Measurements from ENCODE around the gene DDAH2.

DNA sequence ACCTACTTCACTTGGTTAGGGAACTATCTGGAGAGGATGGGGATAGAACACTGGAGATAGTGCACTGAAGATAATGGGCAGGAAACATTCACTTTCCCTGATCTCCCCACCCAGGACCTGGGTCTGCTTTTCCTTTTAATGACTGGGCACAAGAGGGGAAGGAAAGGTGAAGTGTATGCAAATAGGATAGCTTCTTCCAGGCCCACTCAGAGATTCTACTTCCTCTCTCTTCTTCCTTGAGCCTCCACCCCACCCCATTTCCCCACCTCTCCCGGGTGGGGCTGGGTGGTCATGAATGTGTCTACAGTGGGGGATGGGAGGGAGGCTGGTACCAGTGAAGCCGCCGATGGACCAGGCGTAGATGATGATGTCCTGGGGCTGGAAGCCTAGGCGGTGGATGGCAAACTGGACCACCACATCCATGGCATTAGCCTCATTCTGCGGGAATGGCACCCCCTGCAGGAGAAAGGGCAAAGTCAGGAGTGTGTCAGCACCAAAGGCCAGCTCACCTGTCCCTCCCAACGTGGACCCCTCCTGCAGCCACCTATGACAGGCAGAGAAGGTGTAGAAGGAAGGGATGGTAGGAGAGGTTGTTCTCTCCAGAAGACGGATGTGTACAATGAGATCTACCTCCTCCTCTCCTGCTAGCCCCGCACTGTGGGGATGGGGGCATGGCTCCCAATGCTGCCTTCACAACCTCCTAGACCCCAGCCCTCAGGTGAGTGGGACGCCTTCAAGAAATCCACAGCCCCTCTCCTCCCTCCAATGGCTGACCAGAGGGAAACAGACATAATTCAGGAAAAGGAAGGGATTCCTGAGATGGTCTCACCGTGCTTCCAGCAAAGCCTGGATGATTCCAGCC is 39.6 kb downstream of the DDAH2 start:
- TF ChIP-seq, protein P1, sequence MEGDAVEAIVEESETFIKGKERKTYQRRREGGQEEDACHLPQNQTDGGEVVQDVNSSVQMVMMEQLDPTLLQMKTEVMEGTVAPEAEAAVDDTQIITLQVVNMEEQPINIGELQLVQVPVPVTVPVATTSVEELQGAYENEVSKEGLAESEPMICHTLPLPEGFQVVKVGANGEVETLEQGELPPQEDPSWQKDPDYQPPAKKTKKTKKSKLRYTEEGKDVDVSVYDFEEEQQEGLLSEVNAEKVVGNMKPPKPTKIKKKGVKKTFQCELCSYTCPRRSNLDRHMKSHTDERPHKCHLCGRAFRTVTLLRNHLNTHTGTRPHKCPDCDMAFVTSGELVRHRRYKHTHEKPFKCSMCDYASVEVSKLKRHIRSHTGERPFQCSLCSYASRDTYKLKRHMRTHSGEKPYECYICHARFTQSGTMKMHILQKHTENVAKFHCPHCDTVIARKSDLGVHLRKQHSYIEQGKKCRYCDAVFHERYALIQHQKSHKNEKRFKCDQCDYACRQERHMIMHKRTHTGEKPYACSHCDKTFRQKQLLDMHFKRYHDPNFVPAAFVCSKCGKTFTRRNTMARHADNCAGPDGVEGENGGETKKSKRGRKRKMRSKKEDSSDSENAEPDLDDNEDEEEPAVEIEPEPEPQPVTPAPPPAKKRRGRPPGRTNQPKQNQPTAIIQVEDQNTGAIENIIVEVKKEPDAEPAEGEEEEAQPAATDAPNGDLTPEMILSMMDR (tag by site-specific recombination; IDR thresholded peaks at IDR 0.05) = no peak; the same call in 1 of the 2 replicates
- TF ChIP-seq, protein P2, sequence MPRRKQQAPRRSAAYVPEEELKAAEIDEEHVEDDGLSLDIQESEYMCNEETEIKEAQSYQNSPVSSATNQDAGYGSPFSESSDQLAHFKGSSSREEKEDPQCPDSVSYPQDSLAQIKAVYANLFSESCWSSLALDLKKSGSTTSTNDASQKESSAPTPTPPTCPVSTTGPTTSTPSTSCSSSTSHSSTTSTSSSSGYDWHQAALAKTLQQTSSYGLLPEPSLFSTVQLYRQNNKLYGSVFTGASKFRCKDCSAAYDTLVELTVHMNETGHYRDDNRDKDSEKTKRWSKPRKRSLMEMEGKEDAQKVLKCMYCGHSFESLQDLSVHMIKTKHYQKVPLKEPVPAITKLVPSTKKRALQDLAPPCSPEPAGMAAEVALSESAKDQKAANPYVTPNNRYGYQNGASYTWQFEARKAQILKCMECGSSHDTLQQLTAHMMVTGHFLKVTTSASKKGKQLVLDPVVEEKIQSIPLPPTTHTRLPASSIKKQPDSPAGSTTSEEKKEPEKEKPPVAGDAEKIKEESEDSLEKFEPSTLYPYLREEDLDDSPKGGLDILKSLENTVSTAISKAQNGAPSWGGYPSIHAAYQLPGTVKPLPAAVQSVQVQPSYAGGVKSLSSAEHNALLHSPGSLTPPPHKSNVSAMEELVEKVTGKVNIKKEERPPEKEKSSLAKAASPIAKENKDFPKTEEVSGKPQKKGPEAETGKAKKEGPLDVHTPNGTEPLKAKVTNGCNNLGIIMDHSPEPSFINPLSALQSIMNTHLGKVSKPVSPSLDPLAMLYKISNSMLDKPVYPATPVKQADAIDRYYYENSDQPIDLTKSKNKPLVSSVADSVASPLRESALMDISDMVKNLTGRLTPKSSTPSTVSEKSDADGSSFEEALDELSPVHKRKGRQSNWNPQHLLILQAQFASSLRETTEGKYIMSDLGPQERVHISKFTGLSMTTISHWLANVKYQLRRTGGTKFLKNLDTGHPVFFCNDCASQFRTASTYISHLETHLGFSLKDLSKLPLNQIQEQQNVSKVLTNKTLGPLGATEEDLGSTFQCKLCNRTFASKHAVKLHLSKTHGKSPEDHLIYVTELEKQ (tag by site-specific recombination; IDR thresholded peaks at IDR 0.05; ENCODE audit: borderline replicate concordance) = no peak
- TF ChIP-seq, protein P3, sequence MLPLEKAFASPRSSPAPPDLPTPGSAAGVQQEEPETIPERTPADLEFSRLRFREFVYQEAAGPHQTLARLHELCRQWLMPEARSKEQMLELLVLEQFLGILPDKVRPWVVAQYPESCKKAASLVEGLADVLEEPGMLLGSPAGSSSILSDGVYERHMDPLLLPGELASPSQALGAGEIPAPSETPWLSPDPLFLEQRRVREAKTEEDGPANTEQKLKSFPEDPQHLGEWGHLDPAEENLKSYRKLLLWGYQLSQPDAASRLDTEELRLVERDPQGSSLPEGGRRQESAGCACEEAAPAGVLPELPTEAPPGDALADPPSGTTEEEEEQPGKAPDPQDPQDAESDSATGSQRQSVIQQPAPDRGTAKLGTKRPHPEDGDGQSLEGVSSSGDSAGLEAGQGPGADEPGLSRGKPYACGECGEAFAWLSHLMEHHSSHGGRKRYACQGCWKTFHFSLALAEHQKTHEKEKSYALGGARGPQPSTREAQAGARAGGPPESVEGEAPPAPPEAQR (tag by site-specific recombination; IDR thresholded peaks at IDR 0.05) = no peak
- no peak for TF ChIP-seq ZFP69B (tag by site-specific recombination; IDR thresholded peaks at IDR 0.05)

Data from HEK293 (cell line).